NT2/D1 (cell line): ENCODE results near the gene GALNT1.

Experiments used
- SUZ12 ChIP-seq: IDR thresholded peaks from 2 replicates; pipeline ENCODE4 v1.6.1; 2011; ENCODE audit not compliant: insufficient read length, insufficient read depth; ENCODE audit errors: extremely low read depth
- YY1 ChIP-seq: IDR thresholded peaks from 2 replicates; pipeline ENCODE4 v1.6.1; 2011; ENCODE audit not compliant: insufficient read length, insufficient read depth
- ZNF274 ChIP-seq: IDR thresholded peaks from 2 replicates; pipeline ENCODE4 v1.6.1; 2011; ENCODE audit warnings: mild to moderate bottlenecking, low read depth, low read length

DNA sequence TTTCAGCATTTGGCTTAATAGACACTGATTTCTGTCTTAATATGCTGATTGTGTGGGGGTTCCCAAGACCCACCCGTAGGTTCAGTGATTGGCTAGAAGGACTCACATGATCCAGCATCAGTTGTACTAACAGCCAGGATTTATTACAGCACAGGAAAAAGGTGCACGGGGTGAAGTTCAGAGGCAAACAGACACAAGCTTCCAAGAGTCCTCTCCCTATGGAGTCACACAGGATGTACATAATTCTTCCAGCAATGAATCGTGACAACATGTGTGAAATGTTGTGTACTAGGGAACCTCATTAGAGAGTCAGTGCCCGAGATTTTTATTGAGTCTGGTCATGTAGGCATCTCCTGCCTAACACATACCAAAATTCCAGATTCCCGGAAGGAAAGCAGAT is 52.8 kb downstream of the GALNT1 start:
- TF ChIP-seq YY1 (no peak), SUZ12 (no peak), ZNF274 (no peak)
